Stimulated activated CD4-positive, alpha-beta T cell treated with anti-CD3 and anti-CD28 coated beads, Interleukin-1b, Interleukin-23, amount 100 ng/mL, for 48 hours (primary cell): ENCODE results near the gene PXDC1.
"Not testable (repeated sequence)": the region's sequence is repeated elsewhere in the genome, so short reads cannot be mapped to it uniquely, and the experiment has no call there.

ENCODE experiments used
- DNase-seq: peaks from one replicate; pipeline ENCODE4 v3.0.0-alpha.2; 2020

PXDC1 gene

GRCh38 chr6:3707751-3708412, 43.6 kb downstream of the PXDC1 start:
- no peak for DNase-seq

GRCh38 chr6:3707024-3707423, 44.5 kb downstream of the PXDC1 start:
- no peak for DNase-seq

- no peak for DNase-seq
These were observed 45.0 kb downstream of the PXDC1 start for GRCh38 chr6:3706547-3706946.

- no peak for DNase-seq
These were observed 49.9 kb downstream of the PXDC1 start for GRCh38 chr6:3701631-3702030.

GRCh38 chr6:3699231-3699630, 52.3 kb downstream of the PXDC1 start:
- no peak for DNase-seq

- no peak for DNase-seq
These were observed 53.5 kb downstream of the PXDC1 start for GRCh38 chr6:3698021-3698420.

- DNase-seq, result no peak
These were observed 53.9 kb downstream of the PXDC1 start for GRCh38 chr6:3697609-3698008.

- DNase-seq, result no peak
These were observed 54.9 kb downstream of the PXDC1 start for GRCh38 chr6:3696525-3697088.

GRCh38 chr6:3695065-3695817, 56.3 kb downstream of the PXDC1 start:
- no peak for DNase-seq

GRCh38 chr6:3693831-3694230, 57.7 kb downstream of the PXDC1 start:
- DNase-seq, result no peak

- DNase-seq, result no peak
These were observed 61.0 kb downstream of the PXDC1 start for GRCh38 chr6:3690506-3690905.

- no peak for DNase-seq
These were observed 63.7 kb downstream of the PXDC1 start for GRCh38 chr6:3687847-3688246.

GRCh38 chr6:3683331-3683730, 68.2 kb downstream of the PXDC1 start:
- DNase-seq, result no peak

- DNase-seq, result no peak
These were observed 72.6 kb downstream of the PXDC1 start for GRCh38 chr6:3678946-3679345.

GRCh38 chr6:3677751-3678150, 73.8 kb downstream of the PXDC1 start:
- not testable (repeated sequence) for DNase-seq

- DNase-seq, result not testable (repeated sequence)
These were observed 74.2 kb downstream of the PXDC1 start for GRCh38 chr6:3677351-3677750.
